ENCODE data around the gene NTF3.

- TF ChIP-seq POLR2A (IDR thresholded peaks at IDR 0.05) = no peak
- TF ChIP-seq CTCF (IDR thresholded peaks at IDR 0.05) = no peak
- no peak for TF ChIP-seq EP300 (IDR thresholded peaks at IDR 0.05)
Observed at GRCh38 chr12:5460817-5461216, 28.9 kb downstream of the NTF3 start.
